H1 (cell line): ENCODE measurements around the gene OR2Y1. TPM values are rescaled to one million over a fixed set of nuclear protein-coding genes. Genes with fewer than 3 reads are reported as not detected.

Experiments used
- CTCF ChIA-PET: fragments of 300-600 bp; sonication (Branson Sonifier 250); formaldehyde crosslinking; loops from one replicate; lab custom pipeline; 2021; ENCODE audit not compliant: partially characterized antibody; lab: Charles Lee
- POLR2A ChIA-PET: fragments of 300-600 bp; sonication (Branson Sonifier 250); formaldehyde crosslinking; loops from one replicate; lab custom pipeline; 2021; ENCODE audit warnings: inconsistent platforms; ENCODE audit not compliant: partially characterized antibody; lab: Charles Lee
- DNase-seq, 2 experiments: peaks; one replicate each; pipeline versions ENCODE4 v3.0.0 to v3.0.0-alpha.2; 2010 to 2022; ENCODE audit warnings: low spot score in 2 of 2, low read depth in 1 of 2, mixed read lengths in 1 of 2
- FAIRE-seq: peaks from 2 replicates; lab custom pipeline; 2011; peaks lifted over from hg19 to GRCh38; lab: Jason Lieb, UNC
- H2AFZ ChIP-seq: 2 replicates; pipeline ENCODE4 v1.8.1; 2012; ENCODE audit warnings: low read length, inconsistent platforms
- H2AK5ac ChIP-seq: 2 replicates; pipeline ENCODE4 v1.6.1; 2013; ENCODE audit warnings: low read depth, low read length
- H2BK120ac ChIP-seq: replicated peaks from 2 replicates; pipeline ENCODE3; 2013; ENCODE audit warnings: low read depth, low read length, inconsistent platforms
- H2BK12ac ChIP-seq: 2 replicates; pipeline ENCODE4 v1.6.1; 2013; ENCODE audit warnings: low read depth, low read length
- H2BK15ac ChIP-seq: 2 replicates; pipeline ENCODE4 v1.6.1; 2013; ENCODE audit warnings: low read length
- H2BK20ac ChIP-seq: 2 replicates; pipeline ENCODE4 v1.6.1; 2013; ENCODE audit warnings: low read length
- H2BK5ac ChIP-seq: 2 replicates; pipeline ENCODE4 v1.6.1; 2013; ENCODE audit warnings: low read depth, low read length
- H3K14ac ChIP-seq: 2 replicates; pipeline ENCODE4 v1.6.1; 2013; ENCODE audit warnings: inconsistent platforms; ENCODE audit not compliant: insufficient read length
- H3K18ac ChIP-seq: 2 replicates; pipeline ENCODE4 v1.6.1; 2013; ENCODE audit warnings: low read length; ENCODE audit errors: extremely low read depth
- H3K23ac ChIP-seq: 2 replicates; pipeline ENCODE4 v1.6.1; 2013; ENCODE audit warnings: inconsistent platforms; ENCODE audit not compliant: insufficient read length
- H3K23me2 ChIP-seq: 2 replicates; pipeline ENCODE4 v1.6.1; 2013; ENCODE audit warnings: low read depth, low read length
- H3K27ac ChIP-seq: 2 replicates; pipeline ENCODE4 v1.6.1; 2011; ENCODE audit warnings: low read depth, low read length, inconsistent platforms
- H3K27me3 ChIP-seq, 4 experiments: replicated peaks in 1 of 4; 1 replicate in 1 of 4; 2 replicates in 3 of 4; pipeline versions ENCODE4 v1.6.1 to v1.8.1; 2011 to 2013; ENCODE audit warnings: low read length in 3 of 4, mild to moderate bottlenecking in 3 of 4, inconsistent platforms in 2 of 4, mixed read lengths in 2 of 4, moderate library complexity in 1 of 4; ENCODE audit not compliant: control insufficient read depth in 3 of 4, insufficient read depth in 3 of 4; ENCODE audit errors: extremely low read depth in 1 of 4
- H3K36me3 ChIP-seq, 4 experiments: 2 replicates each; pipeline versions ENCODE4 v1.6.1 to v1.8.1; 2011 to 2013; ENCODE audit warnings: mild to moderate bottlenecking in 4 of 4, low read length in 3 of 4, moderate library complexity in 2 of 4, control low read depth in 1 of 4, inconsistent platforms in 1 of 4; ENCODE audit not compliant: insufficient read depth in 4 of 4, control insufficient read depth in 2 of 4
- H3K4ac ChIP-seq: replicated peaks from 2 replicates; pipeline ENCODE3; 2013; ENCODE audit warnings: low read length, low read depth, mixed read lengths, inconsistent platforms; ENCODE audit not compliant: insufficient read length
- H3K4me1 ChIP-seq, 4 experiments: replicated peaks in 1 of 4; 1 replicate in 1 of 4; 2 replicates in 3 of 4; pipeline versions ENCODE4 v1.6.1 to v1.8.1; 2011 to 2013; ENCODE audit warnings: low read length in 3 of 4, inconsistent platforms in 2 of 4, mixed read lengths in 1 of 4; ENCODE audit not compliant: insufficient read depth in 4 of 4, control insufficient read depth in 3 of 4
- H3K4me2 ChIP-seq, 2 experiments: 2 replicates each; pipeline versions ENCODE4 v1.6.1 to v1.8.1; 2011 to 2013; ENCODE audit warnings: low read depth in 2 of 2, low read length in 2 of 2, control low read depth in 1 of 2, inconsistent platforms in 1 of 2, mild to moderate bottlenecking in 1 of 2; ENCODE audit not compliant: insufficient read depth in 1 of 2
- H3K4me3 ChIP-seq, 4 experiments: fragments of 200-600, 300-600 bp in 1 of 4; sonication (generic), shearing (Covaris generic), sonication (Bioruptor Twin) in 1 of 4; 2 replicates each; pipeline versions ENCODE4 v1.5.1 to v1.8.1; 2011 to 2016; ENCODE audit warnings: low read length in 4 of 4, low read depth in 3 of 4, control low read depth in 2 of 4, inconsistent platforms in 2 of 4, mild to moderate bottlenecking in 2 of 4, mixed read lengths in 1 of 4, moderate library complexity in 1 of 4; ENCODE audit not compliant: insufficient read depth in 2 of 4; ENCODE audit errors: extremely low read depth in 1 of 4
- H3K56ac ChIP-seq: replicated peaks from 2 replicates; pipeline ENCODE3; 2013; ENCODE audit warnings: low read depth, mild to moderate bottlenecking, mixed read lengths, low read length, inconsistent platforms; ENCODE audit not compliant: insufficient read length
- H3K79me1 ChIP-seq: 2 replicates; pipeline ENCODE4 v1.6.1; 2013; ENCODE audit warnings: low read depth, low read length, control low read depth
- H3K79me2 ChIP-seq, 2 experiments: 2 replicates each; pipeline versions ENCODE4 v1.6.1 to v1.8.1; 2012 to 2013; ENCODE audit warnings: low read length in 2 of 2, mild to moderate bottlenecking in 2 of 2, inconsistent platforms in 1 of 2; ENCODE audit not compliant: insufficient read depth in 2 of 2, control insufficient read depth in 1 of 2
- H3K9ac ChIP-seq, 4 experiments: replicated peaks in 1 of 4; 1 replicate in 1 of 4; 2 replicates in 3 of 4; pipeline versions ENCODE4 v1.6.1 to v1.8.1; 2011 to 2013; ENCODE audit warnings: low read depth in 3 of 4, low read length in 3 of 4, control low read depth in 2 of 4, mild to moderate bottlenecking in 2 of 4, moderate library complexity in 2 of 4, inconsistent platforms in 1 of 4; ENCODE audit errors: extremely low read depth in 1 of 4
- H3K9me3 ChIP-seq, 2 experiments: 2 replicates each; pipeline versions ENCODE4 v1.6.1 to v1.8.1; 2012 to 2013; ENCODE audit warnings: mild to moderate bottlenecking in 2 of 2, moderate library complexity in 2 of 2, control low read depth in 1 of 2, inconsistent platforms in 1 of 2, low read depth in 1 of 2, low read length in 1 of 2, mixed read lengths in 1 of 2; ENCODE audit not compliant: insufficient read depth in 2 of 2
- H4K20me1 ChIP-seq, 2 experiments: replicated peaks in 1 of 2; 2 replicates each; pipeline versions ENCODE3 to v1.8.1; 2011 to 2013; ENCODE audit warnings: inconsistent platforms in 2 of 2, low read length in 2 of 2, mild to moderate bottlenecking in 1 of 2; ENCODE audit not compliant: insufficient read depth in 2 of 2, control insufficient read depth in 1 of 2
- H4K5ac ChIP-seq: 2 replicates; pipeline ENCODE4 v1.6.1; 2013; ENCODE audit warnings: low read length, low read depth, mixed read lengths, inconsistent platforms; ENCODE audit not compliant: insufficient read length
- H4K8ac ChIP-seq: 2 replicates; pipeline ENCODE4 v1.8.0; 2013; ENCODE audit warnings: mild to moderate bottlenecking, moderate library complexity, low read length, inconsistent platforms; ENCODE audit not compliant: insufficient read depth; ENCODE audit errors: extremely low read depth
- H4K91ac ChIP-seq: replicated peaks from 2 replicates; pipeline ENCODE3; 2013; ENCODE audit warnings: low read length, mixed read lengths, inconsistent platforms; ENCODE audit not compliant: insufficient read length
- FOSL1 ChIP-seq: IDR thresholded peaks from 2 replicates; pipeline ENCODE4 v1.6.1; 2011; ENCODE audit warnings: mild to moderate bottlenecking, low read depth, low read length, moderate library complexity; ENCODE audit not compliant: insufficient read depth
- HDAC2 ChIP-seq, 2 experiments: fragments of 300-600 bp in 1 of 2; sonication (generic) in 1 of 2; IDR thresholded peaks; 2 replicates each; pipeline ENCODE4 v1.6.1; 2011 to 2012; ENCODE audit warnings: low read depth in 2 of 2, low read length in 2 of 2, mild to moderate bottlenecking in 2 of 2, moderate library complexity in 2 of 2, borderline replicate concordance in 1 of 2, inconsistent platforms in 1 of 2
- KDM1A ChIP-seq: fragments of 200-600, 300-600 bp; sonication (generic); IDR thresholded peaks from 2 replicates; pipeline ENCODE4 v1.7.1; 2016; ENCODE audit warnings: mild to moderate bottlenecking, low read length, borderline replicate concordance
- RAD21 ChIP-seq, 2 experiments: IDR thresholded peaks in 1 of 2; conservative IDR thresholded peaks in 1 of 2; 2 replicates each; pipeline ENCODE4 v1.6.1; 2011; ENCODE audit warnings: low read depth in 2 of 2, low read length in 2 of 2, improper control_type of control experiment in 1 of 2, inconsistent platforms in 1 of 2, mild to moderate bottlenecking in 1 of 2, moderate library complexity in 1 of 2
- SP2 ChIP-seq: IDR thresholded peaks from 2 replicates; pipeline ENCODE4 v1.6.1; 2012; ENCODE audit warnings: mild to moderate bottlenecking, low read length, inconsistent platforms
- SRF ChIP-seq: IDR thresholded peaks from 2 replicates; pipeline ENCODE4 v1.6.1; 2011; ENCODE audit warnings: mild to moderate bottlenecking, low read depth, low read length, moderate library complexity
- TCF12 ChIP-seq: IDR thresholded peaks from 2 replicates; pipeline ENCODE4 v1.6.1; 2011; ENCODE audit warnings: low read depth, mild to moderate bottlenecking, low read length
- TEAD4 ChIP-seq: IDR thresholded peaks from 2 replicates; pipeline ENCODE4 v1.6.1; 2012; ENCODE audit warnings: low read depth, low read length, inconsistent platforms, mixed read lengths
- YY1 ChIP-seq: IDR thresholded peaks from 2 replicates; pipeline ENCODE4 v1.6.1; 2011; ENCODE audit warnings: low read depth, mild to moderate bottlenecking, low read length
- WGBS, 2 experiments: shearing (Covaris generic) in 1 of 2; methylation state at CpG; one replicate each; pipeline versions ENCODE4 v1.1.6 to v1.1.7; 2013 to 2015; ENCODE audit warnings: low lambda C conversion rate in 2 of 2, mixed read lengths in 2 of 2, inconsistent platforms in 1 of 2, low coverage in 1 of 2, missing lambda C conversion rate in 1 of 2; ENCODE audit not compliant: insufficient replicate concordance in 2 of 2, insufficient coverage in 1 of 2, insufficient read length in 1 of 2; ENCODE audit errors: extremely low coverage in 1 of 2, missing lambda C conversion rate in 1 of 2; 5-methylcytosine and 5-hydroxymethylcytosine counted together
- polyA plus RNA-seq, 7 experiments: library from polyadenylated mRNA; depleted of rRNA in 3 of 7; stranded (reverse) in 5 of 7; unstranded in 2 of 7; fragments of >200 nt in 5 of 7; fragments of 200-250 nt in 2 of 7; gene quantifications; 1 replicate in 5 of 7; 2 replicates in 1 of 7; 4 replicates in 1 of 7; pipeline versions ENCODE4 v1.2.1 to v1.2.3, GENCODE V29; 2011 to 2013; ENCODE audit warnings: missing spikeins in 2 of 7, mixed read lengths in 2 of 7
- total RNA-seq: library from RNA; stranded (reverse); fragmentation: NEBNext Ultra II Directional; extraction: Animal tissue kit (Norgen Biotek cat#: 25700); gene quantifications from 2 replicates; pipeline ENCODE4 v1.2.1, GENCODE V29; 2021
- TF ChIP-seq, protein P1 (sequence below): IDR thresholded peaks from 2 replicates; pipeline ENCODE4 v1.6.1; 2012; ENCODE audit warnings: inconsistent platforms

Gene OR2Y1
- total and polyA plus RNA-seq, 2 of the 8 experiments (the other 6 are each of a cell fraction or from before 2014, with no cell fraction given): not detected

DNA sequence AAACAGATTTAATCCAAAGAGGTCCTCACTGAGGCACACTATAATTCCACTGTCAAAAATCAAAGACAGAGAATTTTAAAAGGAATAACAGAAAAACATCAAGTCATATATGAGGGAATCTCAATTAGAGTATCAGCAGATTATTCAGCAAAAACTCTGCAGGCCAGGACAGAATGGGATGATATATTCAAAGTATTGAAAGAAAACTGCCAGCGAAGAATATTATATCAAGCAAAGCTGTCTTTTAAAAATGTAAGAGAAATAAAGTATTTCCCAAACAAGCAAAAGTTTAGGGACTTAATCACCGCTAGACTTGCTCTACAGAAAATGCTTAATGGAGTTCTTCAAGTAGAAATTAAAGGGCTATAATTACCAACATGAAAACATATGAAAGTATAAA, 15.7 kb upstream of the OR2Y1 start:
- no peak overlapping the region for H3K14ac ChIP-seq
- H3K4ac ChIP-seq: no peak overlapping the region
- H4K91ac ChIP-seq: no peak overlapping the region
- DNase-seq: no peak
- no peak overlapping the region for H3K4me2 ChIP-seq
- H3K36me3 ChIP-seq: no peaks in the 10 kb centered on the region
- H3K56ac ChIP-seq: no peak overlapping the region
- H3K23ac ChIP-seq: no peak overlapping the region
- H3K9ac ChIP-seq: no peak overlapping the region
- H3K4me3 ChIP-seq: no peak overlapping the region
- TF ChIP-seq TEAD4: no peak
- TF ChIP-seq HDAC2 (IDR thresholded peaks at IDR 0.05; ENCODE audit: borderline replicate concordance in 1 of 2, low read depth in 2 of 2, low read length in 2 of 2): no peak
- TF ChIP-seq SP2: no peak
- TF ChIP-seq, protein P1, sequence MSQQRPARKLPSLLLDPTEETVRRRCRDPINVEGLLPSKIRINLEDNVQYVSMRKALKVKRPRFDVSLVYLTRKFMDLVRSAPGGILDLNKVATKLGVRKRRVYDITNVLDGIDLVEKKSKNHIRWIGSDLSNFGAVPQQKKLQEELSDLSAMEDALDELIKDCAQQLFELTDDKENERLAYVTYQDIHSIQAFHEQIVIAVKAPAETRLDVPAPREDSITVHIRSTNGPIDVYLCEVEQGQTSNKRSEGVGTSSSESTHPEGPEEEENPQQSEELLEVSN: no peak
- TF ChIP-seq KDM1A: no peak
- TF ChIP-seq RAD21 (IDR thresholded peaks at IDR 0.05 in 1 of 2, conservative IDR thresholded peaks at IDR 0.05 in 1 of 2; ENCODE audit: low read depth in 2 of 2, low read length in 2 of 2): no peak
- no peak for TF ChIP-seq FOSL1
- no peak for TF ChIP-seq SRF
- TF ChIP-seq YY1: no peak
- no peak for TF ChIP-seq TCF12
- FAIRE-seq: no peak
- CTCF ChIA-PET: no interaction called here
- no peaks in the 10 kb centered on the region for H3K79me1 ChIP-seq
- H3K23me2 ChIP-seq: no peaks in the 10 kb centered on the region
- H4K8ac ChIP-seq: no peak overlapping the region
- POLR2A ChIA-PET: no interaction called here
- no peak overlapping the region for H2AK5ac ChIP-seq
- H2BK5ac ChIP-seq: no peak overlapping the region
- H2BK20ac ChIP-seq: no peak overlapping the region
- no peak overlapping the region for H2BK15ac ChIP-seq
- no peaks in the 10 kb centered on the region for H3K27me3 ChIP-seq
- H4K5ac ChIP-seq: no peak overlapping the region
- no peak overlapping the region for H2BK120ac ChIP-seq
- no peaks in the 10 kb centered on the region for H4K20me1 ChIP-seq
- H3K18ac ChIP-seq: no peak overlapping the region
- H2BK12ac ChIP-seq: no peak overlapping the region
- H3K9me3 ChIP-seq: no peaks in the 10 kb centered on the region
- H2AFZ ChIP-seq: no peak overlapping the region
- H3K4me1 ChIP-seq: no peaks in the 10 kb centered on the region
- no peak overlapping the region for H3K27ac ChIP-seq
- 91% methylated on average over 2 of the region's 2 CpGs; no CpG with 5 or more reads in 1 of the 2 experiments for WGBS, 2 experiments
- no peaks in the 10 kb centered on the region for H3K79me2 ChIP-seq
